NCI-H187 (cell line): ENCODE results near the gene NRIP1.

Source experiments
- DNase-seq, 2 experiments: peaks; one replicate each; lab custom pipeline; 2025; lab: John Stamatoyannopoulos, UW

Gene NRIP1

DNA sequence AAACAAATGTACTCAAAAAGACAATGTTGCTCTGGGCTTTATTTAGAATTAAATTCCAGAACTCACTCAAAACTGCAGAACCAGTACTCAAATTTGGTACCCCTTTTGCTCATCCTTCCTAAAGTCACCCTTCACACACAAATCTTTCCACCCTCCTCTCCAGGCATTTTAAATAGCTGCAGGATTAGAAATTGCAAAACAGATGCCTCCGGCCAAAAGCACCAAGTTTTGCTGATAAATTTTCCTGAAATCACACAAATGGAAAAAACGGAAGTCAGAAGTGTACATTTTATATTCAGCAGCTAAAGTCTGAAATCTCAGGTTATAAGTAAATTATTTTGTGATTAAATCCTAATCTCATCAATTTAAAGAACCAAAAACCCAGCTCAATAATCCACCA lies 147.0 kb downstream of the NRIP1 start:
- DNase-seq: no peak

DNA sequence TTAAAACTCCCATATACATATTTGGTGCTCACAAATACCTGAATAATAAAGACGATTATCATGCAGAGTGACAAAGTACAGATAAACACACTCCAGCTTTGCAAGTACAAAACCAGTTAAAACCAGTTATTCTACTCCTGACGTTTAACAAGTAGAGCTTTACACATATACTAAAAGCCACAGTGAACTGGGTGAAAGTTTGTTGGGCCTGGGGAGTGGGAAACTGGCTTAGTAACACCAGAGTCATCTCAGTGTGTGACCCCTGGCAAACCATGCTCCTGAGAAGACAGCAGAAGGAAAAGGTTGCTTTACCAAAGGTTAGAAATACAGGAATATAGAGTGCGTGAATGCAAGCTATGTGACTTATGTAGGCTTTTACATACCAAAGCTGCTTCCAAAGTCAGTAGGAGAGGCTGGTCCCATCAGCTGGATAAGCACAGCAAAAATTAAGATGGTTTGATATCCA lies 148.1 kb downstream of the NRIP1 start:
- no peak for DNase-seq

DNA sequence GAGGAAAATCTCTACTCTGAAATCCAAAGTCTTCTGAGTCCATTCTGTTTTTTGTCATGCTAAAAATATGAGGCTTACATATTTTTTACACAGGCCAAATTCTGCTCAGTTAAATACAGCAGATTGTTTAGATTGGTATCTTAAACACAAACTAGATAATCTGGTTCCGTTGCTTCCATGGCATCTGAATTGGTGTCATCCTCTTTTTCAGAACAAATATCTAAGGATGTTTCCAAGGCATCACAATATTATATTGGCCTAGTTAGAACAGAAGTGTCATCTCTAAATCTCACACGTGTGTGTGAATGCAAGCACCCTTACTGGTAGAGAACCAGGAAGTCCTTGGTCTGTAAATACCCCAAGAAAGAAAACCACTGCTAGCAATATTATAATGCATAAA lies 151.2 kb downstream of the NRIP1 start:
- no peak for DNase-seq

DNA sequence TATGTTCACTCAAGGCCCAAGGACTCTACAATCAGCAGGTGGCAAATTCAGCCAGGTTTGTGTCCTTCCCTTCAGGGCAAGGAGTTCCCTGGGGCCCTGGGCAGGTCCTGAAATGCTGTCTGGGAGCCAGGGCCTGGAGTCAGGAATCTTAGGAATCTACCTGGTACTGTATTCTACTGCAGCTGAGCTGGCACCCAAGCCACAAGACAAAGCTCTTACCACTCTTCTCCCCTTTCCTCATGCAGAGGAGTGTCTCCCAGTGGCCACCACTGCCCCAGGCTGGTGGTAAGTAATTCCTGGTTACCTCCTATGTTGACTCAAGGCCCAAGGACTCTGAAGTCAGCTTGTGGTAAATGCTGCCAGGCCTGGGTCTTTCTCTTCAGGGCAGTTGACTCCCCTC lies 153.4 kb downstream of the NRIP1 start:
- DNase-seq: no peak
